OCI-LY1 (cell line): Measurements from ENCODE around the gene CTDSPL.

ENCODE experiments used
- EZH2 ChIP-seq: fragments of 200-600 bp; sonication (generic), shearing (Covaris generic); IDR thresholded peaks from 2 replicates; pipeline ENCODE4 v1.8.0; 2017; ENCODE audit warnings: borderline replicate concordance, mixed run types, mild to moderate bottlenecking, antibody characterized with exemption, low read length, moderate library complexity, mixed read lengths
- TF ChIP-seq, protein P1 (sequence below): fragments of 200-600 bp; sonication (generic), shearing (Covaris generic); IDR thresholded peaks from 2 replicates; pipeline ENCODE4 v1.5.1; 2017; ENCODE audit warnings: mild to moderate bottlenecking, antibody characterized with exemption, low read length, moderate library complexity, mixed read lengths

DNA sequence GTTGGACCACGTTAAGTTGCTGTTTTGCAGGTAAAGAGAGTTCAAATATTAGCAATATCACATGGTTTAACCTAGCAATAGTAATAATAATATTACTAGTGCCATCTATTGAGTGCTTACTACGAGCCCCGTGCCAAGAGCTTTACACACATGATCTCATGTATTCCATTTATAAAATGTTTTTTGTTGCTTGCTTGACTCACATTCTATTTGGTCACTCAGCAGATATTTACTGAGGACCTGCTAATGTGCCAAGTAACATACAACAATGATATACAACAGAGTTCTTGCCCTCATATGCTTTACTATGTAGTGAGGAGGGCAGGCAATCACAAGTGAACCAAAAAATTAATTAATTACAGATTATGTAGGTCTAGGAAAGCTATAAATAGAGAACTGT is 36.7 kb downstream of the CTDSPL start:
- TF ChIP-seq, protein P1, sequence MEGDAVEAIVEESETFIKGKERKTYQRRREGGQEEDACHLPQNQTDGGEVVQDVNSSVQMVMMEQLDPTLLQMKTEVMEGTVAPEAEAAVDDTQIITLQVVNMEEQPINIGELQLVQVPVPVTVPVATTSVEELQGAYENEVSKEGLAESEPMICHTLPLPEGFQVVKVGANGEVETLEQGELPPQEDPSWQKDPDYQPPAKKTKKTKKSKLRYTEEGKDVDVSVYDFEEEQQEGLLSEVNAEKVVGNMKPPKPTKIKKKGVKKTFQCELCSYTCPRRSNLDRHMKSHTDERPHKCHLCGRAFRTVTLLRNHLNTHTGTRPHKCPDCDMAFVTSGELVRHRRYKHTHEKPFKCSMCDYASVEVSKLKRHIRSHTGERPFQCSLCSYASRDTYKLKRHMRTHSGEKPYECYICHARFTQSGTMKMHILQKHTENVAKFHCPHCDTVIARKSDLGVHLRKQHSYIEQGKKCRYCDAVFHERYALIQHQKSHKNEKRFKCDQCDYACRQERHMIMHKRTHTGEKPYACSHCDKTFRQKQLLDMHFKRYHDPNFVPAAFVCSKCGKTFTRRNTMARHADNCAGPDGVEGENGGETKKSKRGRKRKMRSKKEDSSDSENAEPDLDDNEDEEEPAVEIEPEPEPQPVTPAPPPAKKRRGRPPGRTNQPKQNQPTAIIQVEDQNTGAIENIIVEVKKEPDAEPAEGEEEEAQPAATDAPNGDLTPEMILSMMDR = no peak
- no peak for TF ChIP-seq EZH2
